GM13976 (cell line): ENCODE measurements around the gene FHDC1.

Experiments used
- DNase-seq: peaks from one replicate; pipeline ENCODE4 v3.0.0; 2012; ENCODE audit warnings: low spot score
- CTCF ChIP-seq: IDR thresholded peaks from 2 replicates; pipeline ENCODE4 v1.5.1; 2012; ENCODE audit warnings: borderline replicate concordance, mild to moderate bottlenecking; ENCODE audit not compliant: insufficient read depth; ENCODE audit errors: extremely low read depth, missing control alignments, control extremely low read depth
- in situ Hi-C: fragments of 300-500 bp; cut with MboI; formaldehyde crosslinking; loops from one replicate; pipeline ENCODE4 v1.12.0; 2022; ENCODE audit warnings: low sequenced_read_pairs, mixed read lengths, inconsistent platforms; ENCODE audit not compliant: unreplicated experiment

FHDC1 gene

GRCh38 chr4:152944666-152945320 lies 8.7 kb downstream of the FHDC1 start:
- no peak for DNase-seq
- no peak for TF ChIP-seq CTCF
- in situ Hi-C loops: no loop called here

DNA sequence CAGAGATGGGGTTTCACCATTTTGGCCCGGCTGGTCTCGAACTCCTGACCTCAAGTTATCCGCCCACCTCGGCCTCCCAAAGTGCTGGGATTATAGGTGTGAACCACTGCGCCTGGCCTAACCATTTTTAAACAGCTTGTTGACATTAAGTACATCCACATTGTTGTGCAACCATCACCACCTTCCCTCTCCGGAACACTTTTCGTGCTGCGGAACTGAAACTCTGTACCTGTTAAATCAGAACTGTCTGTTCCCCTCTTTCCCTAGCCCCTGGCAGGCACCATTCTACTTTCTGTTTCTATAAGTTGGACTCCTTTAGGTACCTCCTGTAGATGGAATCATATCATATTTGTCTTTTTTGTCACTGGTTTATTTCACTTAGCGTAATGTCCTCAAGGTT lies 9.5 kb downstream of the FHDC1 start:
- DNase-seq: no peak
- no peak for TF ChIP-seq CTCF
- in situ Hi-C loops: no loop called here

- no peak for DNase-seq
- in situ Hi-C loops: no loop called here
- TF ChIP-seq CTCF: no peak
Measured at GRCh38 chr4:152946446-152946845, 10.3 kb downstream of the FHDC1 start.

DNA sequence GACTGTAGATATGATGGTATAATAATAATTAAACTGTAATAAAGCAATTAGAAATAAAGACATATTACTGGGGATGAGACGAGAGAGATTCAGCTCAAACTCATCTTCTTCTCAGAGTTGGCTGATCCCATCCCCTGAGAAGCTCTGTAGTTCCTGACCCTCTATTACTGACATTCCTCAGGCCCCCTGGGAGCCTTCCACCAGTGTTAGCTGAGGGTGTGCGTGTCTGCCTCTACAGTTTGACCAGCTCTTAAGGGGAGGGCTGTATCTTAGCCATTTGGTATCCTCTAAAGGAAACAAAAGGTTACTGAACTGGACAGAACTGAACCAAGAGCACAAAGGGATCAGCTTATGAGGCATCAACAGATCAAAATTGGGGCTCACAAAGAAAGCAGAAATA lies 11.2 kb downstream of the FHDC1 start:
- no peak for DNase-seq
- in situ Hi-C loops: no loop called here
- TF ChIP-seq CTCF: no peak

DNA sequence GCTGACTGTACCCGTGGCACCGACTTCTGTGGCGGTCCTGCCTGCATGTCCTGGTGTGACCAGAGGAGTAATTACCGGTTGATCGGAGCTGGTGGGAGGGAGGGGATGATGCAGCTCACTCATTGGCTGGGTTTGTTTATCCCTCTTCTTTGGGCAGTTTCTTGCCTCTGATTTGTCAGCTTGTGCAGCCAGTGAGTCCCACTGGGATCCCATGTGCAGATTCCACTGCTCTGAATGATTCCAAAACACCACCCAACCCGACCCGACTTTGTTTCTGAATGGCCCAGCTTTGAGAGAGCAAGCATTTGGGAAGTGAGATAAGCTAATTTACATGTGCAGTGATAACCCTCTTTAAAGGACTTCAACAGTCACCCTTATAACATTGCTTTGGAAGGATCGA lies 13.8 kb downstream of the FHDC1 start:
- in situ Hi-C loops: no loop called here
- no peak for DNase-seq
- TF ChIP-seq CTCF: no peak

DNA sequence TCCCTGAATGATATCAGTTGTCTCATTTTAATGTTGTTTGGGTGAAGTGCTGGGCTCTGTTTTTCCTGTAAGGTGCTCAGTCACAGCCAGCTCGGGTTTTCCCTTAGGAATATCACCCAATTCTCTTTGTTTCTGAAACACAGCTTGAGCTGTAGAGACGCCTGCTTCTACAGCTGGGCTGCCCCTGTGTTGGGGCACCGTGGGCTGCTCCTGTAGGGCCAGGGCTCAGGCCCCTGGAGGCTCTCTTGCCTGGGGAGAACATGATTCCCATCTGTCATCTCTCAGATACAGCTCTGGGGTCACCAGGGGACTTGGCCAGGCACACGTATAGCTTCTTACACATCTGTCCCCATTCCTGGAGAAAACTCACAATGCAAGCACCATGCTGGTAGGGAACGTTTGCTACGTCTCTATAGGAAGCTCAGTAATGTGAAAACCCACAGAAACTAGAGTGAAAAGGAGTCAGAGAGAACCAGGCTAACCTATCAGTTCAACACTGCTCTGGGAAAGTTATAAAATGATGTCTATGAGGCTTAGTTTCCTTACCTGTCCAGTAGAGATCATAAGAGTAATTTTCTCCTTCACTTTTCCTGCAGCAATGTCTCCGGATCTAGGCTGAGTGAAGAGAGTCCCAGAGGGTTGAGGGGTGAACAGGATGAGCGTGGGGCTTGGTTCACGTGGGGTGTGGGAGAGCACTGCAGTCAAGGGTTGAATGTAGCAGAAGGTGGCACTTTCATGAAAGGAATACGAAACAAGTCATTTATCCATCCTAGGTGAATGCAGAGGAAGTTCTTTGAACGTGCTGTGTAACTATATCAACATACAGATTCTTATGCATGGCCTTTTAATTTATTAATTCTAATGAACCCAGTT lies 14.5 kb downstream of the FHDC1 start:
- in situ Hi-C loops: no loop called here
- no peak for TF ChIP-seq CTCF
- DNase-seq: no peak
